HG03354 (cell line): ENCODE measurements around the gene DMXL2.
"Not testable (repeated sequence)": the region's sequence is repeated elsewhere in the genome, so short reads cannot be mapped to it uniquely, and the experiment has no call there.

Source experiments
- ATAC-seq: cut with Tn5 transposase; IDR thresholded peaks from one replicate; pipeline ENCODE4 v1.9.1; 2021; ENCODE audit warnings: mild to moderate bottlenecking; ENCODE audit not compliant: unreplicated experiment, poor library complexity, severe bottlenecking

DMXL2 gene

GRCh38 chr15:51497806-51498205 is 124.8 kb downstream of the DMXL2 start:
- no peak for ATAC-seq

- ATAC-seq = no peak
Observed at GRCh38 chr15:51496246-51496645, 126.3 kb downstream of the DMXL2 start.

DNA sequence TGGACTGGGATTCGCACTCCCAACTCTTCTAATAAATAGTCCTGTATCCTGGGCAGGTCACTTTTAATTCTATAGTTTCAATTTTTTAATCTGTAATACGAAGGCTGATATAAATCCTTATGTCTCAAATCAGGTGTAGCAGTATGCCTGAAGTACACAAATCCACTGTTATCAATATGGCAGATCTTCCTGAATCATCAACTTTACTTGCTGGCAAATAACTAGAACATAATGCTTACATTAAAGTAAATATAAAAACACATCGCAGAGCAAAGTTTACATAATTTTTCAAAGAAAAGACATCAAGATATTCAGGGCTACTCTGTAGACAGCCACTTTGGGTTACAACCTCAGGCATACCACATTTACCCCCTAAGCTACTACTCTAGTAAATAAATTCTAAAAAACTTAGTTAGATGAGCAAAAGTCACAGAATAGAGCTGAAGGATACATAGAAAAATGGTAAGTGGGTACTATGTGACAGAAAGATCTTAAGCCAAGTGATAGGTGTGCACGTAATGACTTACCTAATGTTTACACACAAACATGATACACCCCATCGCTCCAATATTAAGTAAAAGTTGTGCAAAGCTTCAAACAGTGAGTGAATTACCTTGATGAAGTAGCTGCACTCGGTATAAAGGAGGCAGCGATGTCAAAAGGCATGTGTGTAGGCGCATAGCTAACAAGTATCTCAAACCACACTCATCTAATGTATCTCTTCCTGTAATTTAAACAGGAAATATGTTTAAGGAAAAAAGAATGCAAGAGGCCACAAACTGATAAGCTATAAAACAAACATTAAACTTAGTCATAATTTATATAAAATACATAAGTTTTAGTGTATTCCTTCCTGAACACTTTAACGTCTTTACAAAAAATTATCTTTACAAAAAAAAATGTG is 127.9 kb downstream of the DMXL2 start:
- no peak for ATAC-seq

- no peak for ATAC-seq
Observed at GRCh38 chr15:51493892-51494291, 128.7 kb downstream of the DMXL2 start.

DNA sequence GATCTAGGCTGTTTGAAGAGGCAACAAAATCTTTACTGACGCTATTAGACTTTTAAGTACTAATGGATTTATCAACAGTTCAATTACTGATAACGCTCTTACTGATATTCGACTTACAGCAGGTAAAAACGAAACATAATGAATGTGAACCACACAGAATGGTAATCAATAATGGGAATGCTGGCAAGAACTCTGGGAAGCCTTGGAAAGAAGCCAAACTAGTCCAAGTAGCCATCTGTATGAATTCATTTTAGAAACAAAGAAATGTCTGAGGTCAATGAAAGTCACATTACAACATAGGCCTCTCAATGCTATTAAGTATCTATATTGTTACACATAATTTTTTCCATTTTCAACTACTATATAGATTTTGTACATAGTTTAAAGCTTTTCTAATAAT is 130.0 kb downstream of the DMXL2 start:
- no peak for ATAC-seq

DNA sequence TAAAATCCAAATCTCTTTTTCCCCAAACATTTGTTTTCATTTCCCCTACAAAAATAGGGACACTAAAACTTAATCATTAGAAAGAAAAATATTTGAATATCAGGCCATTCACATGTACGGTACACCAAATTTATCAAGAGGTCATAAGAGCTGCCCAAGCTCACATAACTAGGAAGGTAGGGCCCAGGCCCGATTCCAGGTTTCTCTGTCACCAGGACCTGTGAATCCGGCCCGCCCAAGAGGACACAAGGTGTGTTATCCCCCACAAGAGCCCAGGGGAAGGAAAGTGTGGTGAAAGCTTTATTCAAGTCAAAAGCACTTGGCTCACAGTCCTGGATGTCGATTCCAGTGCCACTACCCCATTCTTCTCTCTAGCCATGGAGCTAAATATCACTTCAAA is 130.6 kb downstream of the DMXL2 start:
- ATAC-seq = no peak

GRCh38 chr15:51484781-51485180 is 137.8 kb downstream of the DMXL2 start:
- ATAC-seq = no peak

- ATAC-seq = no peak
Observed at GRCh38 chr15:51483985-51484384, 138.6 kb downstream of the DMXL2 start.

DNA sequence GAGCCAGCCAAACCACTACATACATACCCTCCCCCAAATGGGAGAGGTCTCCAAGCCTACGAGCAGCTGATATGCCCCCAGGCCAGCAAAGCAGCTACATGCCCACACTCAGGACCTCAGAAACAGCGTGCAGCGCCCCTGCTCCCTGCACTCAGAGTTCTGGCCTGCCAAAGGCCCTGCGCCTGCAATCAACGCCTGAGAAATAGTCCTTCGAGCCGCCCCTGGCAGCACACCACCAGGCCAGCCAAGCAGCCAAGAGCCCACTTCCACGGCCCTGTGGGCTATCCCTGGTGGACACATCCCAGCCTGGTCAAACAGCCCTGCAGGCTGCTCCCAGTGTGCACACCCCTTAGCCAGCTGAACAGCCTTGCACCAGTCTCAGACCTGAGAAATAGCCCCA is 139.1 kb downstream of the DMXL2 start:
- ATAC-seq = no peak

DNA sequence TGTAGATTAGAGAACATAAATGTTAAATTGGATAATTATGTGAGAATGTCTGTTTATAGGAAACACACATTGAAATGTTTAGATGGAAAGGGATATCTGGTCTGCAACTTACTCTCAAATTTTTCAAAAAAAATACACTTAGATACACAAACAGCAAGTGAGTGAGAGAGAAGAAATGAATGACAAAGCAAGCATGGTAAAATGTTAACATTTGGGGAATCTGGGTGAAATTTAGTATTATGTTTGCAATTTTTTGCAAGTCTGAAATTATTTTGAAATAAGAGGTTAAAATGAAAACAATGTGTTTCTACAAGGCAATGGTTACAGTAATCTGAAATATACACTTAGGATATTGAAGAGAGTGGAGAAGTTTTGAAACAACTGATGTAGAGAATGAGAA is 146.8 kb downstream of the DMXL2 start:
- no peak for ATAC-seq

DNA sequence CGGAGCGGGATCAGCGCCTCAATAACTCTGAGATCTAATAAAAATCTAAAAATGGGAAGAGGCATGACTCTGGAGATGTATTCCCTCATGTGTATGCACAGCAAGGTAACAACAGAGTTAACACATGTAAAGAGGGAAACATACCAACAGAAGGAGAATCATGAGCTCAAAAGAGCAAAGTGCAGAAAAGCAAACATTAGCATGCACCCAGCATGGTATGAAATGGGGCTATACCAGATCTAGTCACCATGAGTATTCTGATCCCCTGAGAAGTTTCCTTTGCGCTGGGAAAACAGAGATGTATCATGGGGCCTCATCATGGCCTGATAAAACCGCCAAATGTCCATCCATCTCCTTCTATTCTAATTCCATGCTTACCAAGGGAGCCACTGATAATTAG is 152.1 kb downstream of the DMXL2 start:
- no peak for ATAC-seq

- no peak for ATAC-seq
Observed at GRCh38 chr15:51460796-51461195, 161.8 kb downstream of the DMXL2 start.

GRCh38 chr15:51450001-51450400 is 172.6 kb downstream of the DMXL2 start:
- ATAC-seq = no peak

- no peak for ATAC-seq
Observed at GRCh38 chr15:51448622-51449399, 173.8 kb downstream of the DMXL2 start.

DNA sequence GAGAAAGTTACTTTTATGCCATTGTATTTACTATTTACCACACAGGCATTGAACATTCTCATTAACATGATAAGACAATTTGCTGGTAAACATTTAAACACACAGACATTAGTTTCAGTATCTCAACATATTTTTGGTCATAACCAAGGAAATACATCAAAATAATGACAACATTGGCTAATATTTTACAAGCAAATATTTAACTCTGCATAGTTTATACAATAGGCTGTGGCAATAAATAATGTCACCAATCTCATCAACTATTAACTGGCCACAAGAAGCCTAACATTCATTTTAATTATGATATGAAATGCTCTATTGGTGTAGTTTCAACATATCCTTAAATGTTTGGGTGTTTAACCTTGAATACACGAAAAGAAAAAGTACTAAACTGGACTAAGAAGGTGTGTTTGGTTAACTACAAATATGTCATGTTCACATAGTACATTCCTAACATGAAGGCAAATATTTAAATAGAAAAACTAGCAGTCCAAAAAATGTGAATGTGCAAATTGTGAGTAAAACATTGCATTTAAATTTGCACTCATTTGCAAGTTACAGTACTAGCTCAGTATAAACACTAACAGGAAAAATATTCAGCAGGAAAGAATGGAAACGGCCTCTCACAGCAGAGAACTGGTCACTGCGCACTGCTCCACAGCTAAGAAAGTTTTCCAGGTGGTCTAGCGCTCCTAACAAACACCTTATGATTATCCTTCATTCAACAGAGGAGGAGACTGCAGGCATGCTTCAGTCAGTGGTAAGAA is 174.5 kb downstream of the DMXL2 start:
- no peak for ATAC-seq

DNA sequence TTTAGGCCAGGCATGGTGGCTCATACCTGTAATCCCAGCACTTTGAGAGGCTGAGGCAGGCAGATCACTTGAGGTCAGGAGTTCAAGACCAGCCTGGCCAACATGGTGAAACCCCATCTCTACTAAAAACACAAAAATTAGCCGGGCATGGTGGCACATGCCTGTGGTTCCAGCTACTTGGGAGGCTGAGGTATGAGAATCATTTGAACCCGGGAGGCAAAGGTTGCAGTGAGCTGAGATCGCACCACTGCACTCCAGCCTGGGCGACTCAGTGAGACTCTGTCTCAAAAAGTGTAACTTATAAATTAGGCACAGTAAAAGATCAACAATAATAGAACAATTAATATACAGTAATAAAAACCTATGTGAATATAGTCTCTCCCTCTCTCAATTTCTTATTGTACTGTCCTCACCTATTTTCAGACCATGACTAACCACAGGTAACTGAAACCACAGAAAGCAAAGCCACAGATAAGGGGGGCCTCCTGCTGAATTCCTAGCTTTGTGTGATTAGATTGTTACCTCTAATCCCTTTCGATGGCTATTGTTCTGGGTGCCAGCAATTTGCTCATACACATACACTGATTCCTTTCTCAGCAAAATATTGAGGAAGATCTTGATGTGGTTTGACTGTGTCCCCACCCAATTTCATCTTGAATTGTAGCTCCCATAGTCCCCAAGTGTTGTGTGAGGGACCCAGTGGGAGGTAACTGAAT is 176.4 kb downstream of the DMXL2 start:
- ATAC-seq = not testable (repeated sequence)

GRCh38 chr15:51444807-51445206 is 177.8 kb downstream of the DMXL2 start:
- no peak for ATAC-seq

DNA sequence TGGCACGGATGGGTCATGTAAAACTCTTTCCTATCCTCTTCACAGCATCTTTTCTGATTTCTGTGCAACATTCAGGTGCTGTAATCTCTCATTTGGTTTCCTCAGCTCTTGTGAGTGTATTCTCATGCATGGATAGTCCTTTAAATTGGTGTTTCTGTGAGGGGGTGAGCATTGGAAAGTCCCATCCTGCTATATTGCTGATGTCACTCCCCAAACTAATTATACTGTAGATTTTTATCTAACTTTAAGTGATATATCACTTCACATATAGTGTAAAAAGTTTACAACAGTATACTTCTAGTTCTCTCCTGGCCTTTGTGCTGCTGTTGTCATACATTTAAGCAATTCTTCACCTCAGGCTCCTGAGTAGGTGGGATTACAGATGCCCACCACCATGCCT is 178.5 kb downstream of the DMXL2 start:
- ATAC-seq = no peak

DNA sequence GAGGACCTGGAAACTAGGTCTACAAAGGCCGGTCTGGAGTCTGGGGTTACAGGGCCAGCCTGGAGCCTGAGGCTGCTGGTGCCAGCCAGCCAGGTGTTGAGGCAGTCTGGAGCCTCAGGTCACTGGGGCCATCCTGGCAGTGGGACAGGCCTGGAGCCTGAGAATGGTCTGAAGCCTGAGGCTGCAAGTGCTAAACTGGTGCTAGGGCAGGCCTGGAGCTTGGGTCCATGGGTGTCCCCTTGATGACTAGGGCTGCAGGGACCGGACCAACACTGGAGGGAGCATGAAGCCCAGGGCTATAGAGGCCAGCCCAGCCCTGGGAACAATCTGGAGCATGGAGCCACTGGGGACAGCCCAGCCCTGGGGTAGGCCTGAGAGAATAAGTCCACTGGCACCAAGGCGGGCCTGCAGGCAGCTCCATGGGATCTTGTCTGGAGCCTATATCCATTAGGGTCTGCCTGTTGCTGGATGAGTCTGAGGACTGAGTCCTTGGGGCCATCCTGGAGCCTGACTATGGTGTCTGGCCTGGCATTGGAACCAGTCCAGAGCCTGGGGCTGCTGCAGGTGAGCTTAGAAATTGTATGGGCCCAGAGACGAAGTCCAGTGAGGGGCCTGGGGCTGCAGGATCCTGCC is 179.2 kb downstream of the DMXL2 start:
- no peak for ATAC-seq
